ENCODE measurements around the gene ENTPD6. TPM values are rescaled to one million over a fixed set of nuclear protein-coding genes. Genes with fewer than 3 reads are reported as not detected.

The ENTPD6 gene
- total RNA-seq, 1 experiment from 2014 or later: 56.3 TPM

DNA sequence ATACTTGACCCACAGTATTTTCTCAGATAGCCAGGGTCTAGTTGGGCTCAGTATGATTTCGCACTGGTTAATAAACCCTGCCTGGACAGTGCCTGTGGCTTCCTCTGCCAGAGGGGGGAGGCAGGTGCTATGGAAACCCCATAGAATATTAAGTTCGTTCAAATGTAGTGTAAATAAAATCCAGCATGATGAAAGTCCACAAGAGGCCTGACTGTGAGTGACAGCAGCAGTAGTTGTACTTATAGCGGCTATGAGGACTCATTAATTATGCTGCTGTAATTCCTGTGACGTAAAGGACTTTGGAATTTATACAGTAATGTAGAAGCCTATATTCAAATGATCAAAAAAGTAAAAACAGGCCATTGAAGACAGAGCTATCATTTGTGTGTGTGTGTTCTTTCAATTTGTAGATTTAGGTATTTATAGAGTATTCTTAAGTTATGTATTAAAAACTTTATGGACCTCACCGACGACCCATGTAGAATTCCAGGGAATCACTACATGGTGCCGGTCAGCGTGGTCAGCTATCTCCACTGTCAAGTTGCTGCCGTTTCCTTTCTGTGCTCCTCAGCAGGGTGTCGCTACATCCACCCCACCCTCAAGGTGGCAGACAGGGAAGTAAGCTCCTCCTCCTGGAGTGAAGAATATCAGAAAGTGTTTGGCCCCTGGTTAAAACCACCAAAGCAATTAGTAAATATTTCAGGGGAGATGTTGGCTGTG, 62.4 kb downstream of the ENTPD6 start:
- H3K9me3 Mint-ChIP-seq (ENCODE audit: low read depth, unreplicated experiment): no peaks in the 10 kb centered on the region
- H3K27ac Mint-ChIP-seq (ENCODE audit: unreplicated experiment): no peak overlapping the region
- no peak for DNase-seq
- CTCF ChIA-PET: no interaction called here
- H3K36me3 Mint-ChIP-seq (ENCODE audit: insufficient read depth, unreplicated experiment): peaks cover 76% of the 10 kb centered on the region
- H3K4me1 Mint-ChIP-seq (ENCODE audit: low read depth, unreplicated experiment): peaks cover under 1% of the 10 kb centered on the region
- no peaks in the 10 kb centered on the region for H3K27me3 Mint-ChIP-seq (ENCODE audit: unreplicated experiment)
- TF ChIP-seq, protein P1, sequence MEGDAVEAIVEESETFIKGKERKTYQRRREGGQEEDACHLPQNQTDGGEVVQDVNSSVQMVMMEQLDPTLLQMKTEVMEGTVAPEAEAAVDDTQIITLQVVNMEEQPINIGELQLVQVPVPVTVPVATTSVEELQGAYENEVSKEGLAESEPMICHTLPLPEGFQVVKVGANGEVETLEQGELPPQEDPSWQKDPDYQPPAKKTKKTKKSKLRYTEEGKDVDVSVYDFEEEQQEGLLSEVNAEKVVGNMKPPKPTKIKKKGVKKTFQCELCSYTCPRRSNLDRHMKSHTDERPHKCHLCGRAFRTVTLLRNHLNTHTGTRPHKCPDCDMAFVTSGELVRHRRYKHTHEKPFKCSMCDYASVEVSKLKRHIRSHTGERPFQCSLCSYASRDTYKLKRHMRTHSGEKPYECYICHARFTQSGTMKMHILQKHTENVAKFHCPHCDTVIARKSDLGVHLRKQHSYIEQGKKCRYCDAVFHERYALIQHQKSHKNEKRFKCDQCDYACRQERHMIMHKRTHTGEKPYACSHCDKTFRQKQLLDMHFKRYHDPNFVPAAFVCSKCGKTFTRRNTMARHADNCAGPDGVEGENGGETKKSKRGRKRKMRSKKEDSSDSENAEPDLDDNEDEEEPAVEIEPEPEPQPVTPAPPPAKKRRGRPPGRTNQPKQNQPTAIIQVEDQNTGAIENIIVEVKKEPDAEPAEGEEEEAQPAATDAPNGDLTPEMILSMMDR (IDR thresholded peaks at IDR 0.05; ENCODE audit: unreplicated experiment): no peak
- H3K4me3 Mint-ChIP-seq (ENCODE audit: low read depth, unreplicated experiment): no peak overlapping the region
- intact Hi-C loops (cut with micrococcal nuclease; ENCODE audit: unreplicated experiment): no loop called here
- BruUV-seq (replicated peaks): no TSS peak

DNA sequence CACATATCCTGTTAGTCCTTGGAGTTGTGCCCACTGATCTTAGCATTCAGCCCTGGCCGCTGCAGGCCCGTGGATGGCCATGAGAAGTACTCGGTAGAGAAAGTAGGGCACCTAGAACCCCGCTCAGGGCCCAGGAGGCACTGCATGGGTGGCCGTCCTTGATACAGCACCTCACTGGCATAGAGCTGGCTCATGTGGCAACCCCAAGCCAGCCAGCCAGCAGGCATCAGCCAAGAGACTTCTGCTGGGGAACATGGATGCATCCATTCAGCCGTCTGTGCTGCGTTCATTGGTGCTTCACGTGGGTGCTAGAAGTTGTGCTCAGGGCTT, 62.9 kb downstream of the ENTPD6 start:
- Mint-ChIP-seq H3K4me1 (ENCODE audit: low read depth, unreplicated experiment) (peaks cover 6% of the 10 kb centered on the region), H3K4me3 (ENCODE audit: low read depth, unreplicated experiment) (no peak overlapping the region), H3K27me3 (ENCODE audit: unreplicated experiment) (no peaks in the 10 kb centered on the region), H3K36me3 (ENCODE audit: insufficient read depth, unreplicated experiment) (peaks cover 76% of the 10 kb centered on the region), H3K27ac (ENCODE audit: unreplicated experiment) (peak overlapping the region; percentile 66), H3K9me3 (ENCODE audit: low read depth, unreplicated experiment) (peaks cover 3% of the 10 kb centered on the region)
- CTCF ChIA-PET: no interaction called here
- DNase-seq: no peak
- intact Hi-C loops (cut with micrococcal nuclease; ENCODE audit: unreplicated experiment): no loop called here
- BruUV-seq (replicated peaks): no TSS peak
- TF ChIP-seq, protein P1 (IDR thresholded peaks at IDR 0.05; ENCODE audit: unreplicated experiment): no peak

DNA sequence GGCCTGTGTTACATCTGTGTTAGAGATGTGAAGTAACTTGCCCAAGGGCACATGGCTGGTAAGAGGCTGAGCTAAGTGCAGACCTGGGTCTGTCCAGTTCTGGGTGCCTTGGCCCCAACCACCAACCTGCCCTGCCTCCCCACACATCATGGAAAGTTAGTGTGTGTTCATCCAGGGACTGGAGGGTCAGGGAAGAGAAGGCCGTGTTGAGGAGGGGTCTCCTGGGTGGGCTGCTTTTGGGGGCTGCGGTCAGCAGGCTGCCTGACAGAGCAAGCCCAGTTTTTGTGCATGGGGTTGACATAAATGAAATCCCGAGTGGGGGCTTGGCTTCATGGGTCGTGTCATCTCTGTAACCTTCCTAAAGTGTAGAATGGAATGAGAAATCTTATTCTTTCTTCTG, 63.3 kb downstream of the ENTPD6 start:
- BruUV-seq (replicated peaks): no TSS peak
- CTCF ChIA-PET: no interaction called here
- TF ChIP-seq, protein P1 (IDR thresholded peaks at IDR 0.05; ENCODE audit: unreplicated experiment): no peak
- Mint-ChIP-seq H3K36me3 (ENCODE audit: insufficient read depth, unreplicated experiment) (peaks cover 75% of the 10 kb centered on the region), H3K27ac (ENCODE audit: unreplicated experiment) (peak overlapping the region; percentile 66), H3K27me3 (ENCODE audit: unreplicated experiment) (no peaks in the 10 kb centered on the region), H3K4me3 (ENCODE audit: low read depth, unreplicated experiment) (no peak overlapping the region), H3K4me1 (ENCODE audit: low read depth, unreplicated experiment) (peaks cover 7% of the 10 kb centered on the region), H3K9me3 (ENCODE audit: low read depth, unreplicated experiment) (peaks cover 3% of the 10 kb centered on the region)
- intact Hi-C loops (cut with micrococcal nuclease; ENCODE audit: unreplicated experiment): no loop called here
- DNase-seq: no peak

DNA sequence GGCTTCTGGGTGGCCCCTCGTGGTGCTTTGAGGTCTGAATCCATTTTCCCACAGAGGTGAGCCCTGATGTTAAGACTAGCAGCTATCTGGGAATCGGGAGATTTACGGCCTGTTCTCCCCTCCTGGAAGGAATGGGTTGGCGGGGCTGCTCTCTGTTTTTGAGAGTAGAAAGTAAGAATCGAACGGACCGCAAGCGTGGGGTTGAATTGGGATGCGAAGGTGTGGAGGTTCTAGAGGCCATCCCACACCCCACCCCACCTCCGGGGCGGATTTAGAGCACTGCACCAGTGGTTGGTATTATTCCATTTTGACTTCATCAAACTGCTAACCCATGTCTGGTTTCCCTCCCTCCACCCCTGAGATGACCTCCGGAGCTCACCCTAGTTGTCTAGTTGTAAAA, 63.8 kb downstream of the ENTPD6 start:
- Mint-ChIP-seq H3K4me3 (ENCODE audit: low read depth, unreplicated experiment) (no peak overlapping the region), H3K4me1 (ENCODE audit: low read depth, unreplicated experiment) (peaks cover 7% of the 10 kb centered on the region), H3K27me3 (ENCODE audit: unreplicated experiment) (no peaks in the 10 kb centered on the region), H3K9me3 (ENCODE audit: low read depth, unreplicated experiment) (peaks cover 3% of the 10 kb centered on the region), H3K36me3 (ENCODE audit: insufficient read depth, unreplicated experiment) (peaks cover 71% of the 10 kb centered on the region), H3K27ac (ENCODE audit: unreplicated experiment) (no peak overlapping the region)
- intact Hi-C loops (cut with micrococcal nuclease; ENCODE audit: unreplicated experiment): no loop called here
- no peak for DNase-seq
- no TSS peak for BruUV-seq (replicated peaks)
- TF ChIP-seq, protein P1 (IDR thresholded peaks at IDR 0.05; ENCODE audit: unreplicated experiment): no peak
- CTCF ChIA-PET: no interaction called here
